Measurements from ENCODE around the gene C22orf42. TPM values are rescaled to one million over a fixed set of nuclear protein-coding genes. Genes with fewer than 3 reads are reported as not detected.

C22orf42 gene
- total RNA-seq, 1 donor: 0.10 TPM

- H3K27me3 ChIP-seq (ENCODE audit: insufficient read depth, low read length): no peaks in the 10 kb centered on the region
- no peak overlapping the region for H3K4me3 ChIP-seq (ENCODE audit: low read length)
- no peaks in the 10 kb centered on the region for H3K4me1 ChIP-seq (ENCODE audit: insufficient read depth, low read length)
- no peaks in the 10 kb centered on the region for H3K9me3 ChIP-seq (ENCODE audit: low read depth, low read length)
Observed at GRCh38 chr22:32130464-32130863, 28.6 kb downstream of the C22orf42 start.

- no peaks in the 10 kb centered on the region for H3K27me3 ChIP-seq (ENCODE audit: insufficient read depth, low read length)
- H3K4me3 ChIP-seq (ENCODE audit: low read length): no peak overlapping the region
- H3K4me1 ChIP-seq (ENCODE audit: insufficient read depth, low read length): no peaks in the 10 kb centered on the region
- H3K9me3 ChIP-seq (ENCODE audit: low read depth, low read length): no peaks in the 10 kb centered on the region
Observed at GRCh38 chr22:32127904-32128303, 31.2 kb downstream of the C22orf42 start.

- H3K9me3 ChIP-seq (ENCODE audit: low read depth, low read length): no peaks in the 10 kb centered on the region
- no peak overlapping the region for H3K4me3 ChIP-seq (ENCODE audit: low read length)
- H3K27me3 ChIP-seq (ENCODE audit: insufficient read depth, low read length): no peaks in the 10 kb centered on the region
- H3K4me1 ChIP-seq (ENCODE audit: insufficient read depth, low read length): no peaks in the 10 kb centered on the region
Observed at GRCh38 chr22:32123657-32124056, 35.4 kb downstream of the C22orf42 start.

GRCh38 chr22:32122899-32123298 lies 36.2 kb downstream of the C22orf42 start:
- Histone ChIP-seq H3K4me3 (ENCODE audit: low read length) (no peak overlapping the region), H3K4me1 (ENCODE audit: insufficient read depth, low read length) (no peaks in the 10 kb centered on the region), H3K9me3 (ENCODE audit: low read depth, low read length) (no peaks in the 10 kb centered on the region), H3K27me3 (ENCODE audit: insufficient read depth, low read length) (no peaks in the 10 kb centered on the region)

- no peaks in the 10 kb centered on the region for H3K4me1 ChIP-seq (ENCODE audit: insufficient read depth, low read length)
- H3K9me3 ChIP-seq (ENCODE audit: low read depth, low read length): no peaks in the 10 kb centered on the region
- H3K27me3 ChIP-seq (ENCODE audit: insufficient read depth, low read length): no peaks in the 10 kb centered on the region
- H3K4me3 ChIP-seq (ENCODE audit: low read length): no peak overlapping the region
Observed at GRCh38 chr22:32120603-32121002, 38.5 kb downstream of the C22orf42 start.

GRCh38 chr22:32119568-32120235 lies 39.4 kb downstream of the C22orf42 start:
- no peak overlapping the region for H3K4me3 ChIP-seq (ENCODE audit: low read length)
- H3K4me1 ChIP-seq (ENCODE audit: insufficient read depth, low read length): no peaks in the 10 kb centered on the region
- no peaks in the 10 kb centered on the region for H3K27me3 ChIP-seq (ENCODE audit: insufficient read depth, low read length)
- H3K9me3 ChIP-seq (ENCODE audit: low read depth, low read length): no peaks in the 10 kb centered on the region

GRCh38 chr22:32112380-32112779 lies 46.7 kb downstream of the C22orf42 start:
- H3K27me3 ChIP-seq (ENCODE audit: insufficient read depth, low read length): peaks cover 5% of the 10 kb centered on the region
- H3K4me1 ChIP-seq (ENCODE audit: insufficient read depth, low read length): no peaks in the 10 kb centered on the region
- H3K9me3 ChIP-seq (ENCODE audit: low read depth, low read length): no peaks in the 10 kb centered on the region
- no peak overlapping the region for H3K4me3 ChIP-seq (ENCODE audit: low read length)

- H3K4me1 ChIP-seq (ENCODE audit: insufficient read depth, low read length): no peaks in the 10 kb centered on the region
- H3K9me3 ChIP-seq (ENCODE audit: low read depth, low read length): no peaks in the 10 kb centered on the region
- peaks cover 8% of the 10 kb centered on the region for H3K27me3 ChIP-seq (ENCODE audit: insufficient read depth, low read length)
- no peak overlapping the region for H3K4me3 ChIP-seq (ENCODE audit: low read length)
Observed at GRCh38 chr22:32106930-32107329, 52.2 kb downstream of the C22orf42 start.

- Histone ChIP-seq H3K9me3 (ENCODE audit: low read depth, low read length) (no peaks in the 10 kb centered on the region), H3K4me1 (ENCODE audit: insufficient read depth, low read length) (no peaks in the 10 kb centered on the region), H3K27me3 (ENCODE audit: insufficient read depth, low read length) (peaks cover 3% of the 10 kb centered on the region), H3K4me3 (ENCODE audit: low read length) (no peak overlapping the region)
Observed at GRCh38 chr22:32103658-32104315, 55.3 kb downstream of the C22orf42 start.

GRCh38 chr22:32100711-32101110 lies 58.4 kb downstream of the C22orf42 start:
- Histone ChIP-seq H3K4me1 (ENCODE audit: insufficient read depth, low read length) (no peaks in the 10 kb centered on the region), H3K27me3 (ENCODE audit: insufficient read depth, low read length) (peaks cover 3% of the 10 kb centered on the region), H3K4me3 (ENCODE audit: low read length) (no peak overlapping the region), H3K9me3 (ENCODE audit: low read depth, low read length) (no peaks in the 10 kb centered on the region)

Other genes with a start within 250 kb of the C22orf42 start
- 73.8 TPM for gene YWHAH, start 214.8 kb downstream of the C22orf42 start, total RNA-seq
- not detected for gene SLC5A1, start 116.0 kb downstream of the C22orf42 start, total RNA-seq
- gene RFPL2, start 45.8 kb upstream of the C22orf42 start, total RNA-seq: 0.10 TPM
- gene SLC5A4, start 96.0 kb upstream of the C22orf42 start, total RNA-seq: not detected
- gene RFPL3, start 198.6 kb upstream of the C22orf42 start, total RNA-seq: 0.21 TPM

Measured in mononuclear cell (primary cell).